Psoas muscle (tissue), 8 donors: ENCODE results near the gene CLCN4. TPM values are rescaled to one million over a fixed set of nuclear protein-coding genes. Genes with fewer than 3 reads are reported as not detected.

Experiments
- ATAC-seq, 4 donors: fragments of 200-7000 bp; cut with Tn5 transposase; one replicate each; pipeline ENCODE4 v1.9.1; 2020; ENCODE audit warnings: moderate library complexity in 3 of 4, mild to moderate bottlenecking in 2 of 4
- DNase-seq, 2 donors: peaks; one replicate each; pipeline ENCODE4 v3.0.0-alpha.2; 2020
- H3K27ac ChIP-seq: fragments of 200-600 bp; one replicate; pipeline ENCODE4 v1.8.0; 2022
- H3K27me3 ChIP-seq, 3 donors: fragments of 200-600 bp in 1 of 3; one replicate each; pipeline versions ENCODE4 v1.6.1 to v1.8.0; 2013 to 2022; ENCODE audit warnings: low read length in 2 of 3, mild to moderate bottlenecking in 2 of 3, moderate library complexity in 1 of 3; ENCODE audit not compliant: insufficient read depth in 3 of 3
- H3K36me3 ChIP-seq, 2 donors: fragments of 200-600 bp in 1 of 2; one replicate each; pipeline versions ENCODE4 v1.6.1 to v1.8.0; 2013 to 2022; ENCODE audit warnings: low read depth in 1 of 2, mild to moderate bottlenecking in 1 of 2, moderate library complexity in 1 of 2; ENCODE audit not compliant: insufficient read depth in 1 of 2
- H3K4me1 ChIP-seq: fragments of 200-600 bp; one replicate; pipeline ENCODE4 v1.8.0; 2022
- H3K4me3 ChIP-seq: fragments of 200-600 bp; one replicate; pipeline ENCODE4 v1.8.0; 2022; ENCODE audit warnings: mild to moderate bottlenecking
- H3K9me3 ChIP-seq: fragments of 200-600 bp; one replicate; pipeline ENCODE4 v1.8.0; 2022
- CTCF ChIP-seq: fragments of 200-600 bp; IDR thresholded peaks from one replicate; pipeline ENCODE4 v1.8.0; 2022; ENCODE audit warnings: antibody characterized with exemption
- WGBS, 3 donors: extraction: QIAGEN DNeasy Blood & Tissue Kit; methylation state at CpG; one replicate each; pipeline versions ENCODE4 v1.1.6 to v1.1.7; 2013; 5-methylcytosine and 5-hydroxymethylcytosine counted together
- intact Hi-C, 2 donors: fragments of 100-400 bp; cut with DNase I; formaldehyde crosslinking; loops; one replicate each; pipeline versions ENCODE4 v1.11.0 to v1.14.2; 2022
- polyA plus RNA-seq, 3 donors: library from polyadenylated mRNA; stranded (reverse); fragments of 200-250 nt; gene quantifications; one replicate each; pipeline ENCODE4 v1.2.3, GENCODE V29; 2013
- total RNA-seq, 4 donors: library from RNA; stranded (reverse); fragmentation: NEBNext Ultra II Directional in 2 of 4; extraction: Animal tissue kit (Norgen Biotek cat#: 25700) in 2 of 4; gene quantifications; one replicate each; pipeline versions ENCODE4 v1.2.1 to v1.2.4, GENCODE V29; 2021 to 2023
- donor health status: healthy with polysubstance abuse.
- donor health status: DM: no; HTN: no; CAD: no; lungs with moderate emphysema.
- donor health status: Bipolar disorder and iron deficiency.
- donor health status: healthy.
- donor health status: DM: yes; HTN: yes; CAD: no.
- donor health status: DM: no; HTN: no; CAD: no.
- donor health status: DM: no; HTN: no; CAD: no.
- donor health status: DM: yes; HTN: yes; CAD: no.

Gene CLCN4
- total and polyA plus RNA-seq, 7 donors, result 4.1 to 75.9 (median 53.8) TPM

DNA sequence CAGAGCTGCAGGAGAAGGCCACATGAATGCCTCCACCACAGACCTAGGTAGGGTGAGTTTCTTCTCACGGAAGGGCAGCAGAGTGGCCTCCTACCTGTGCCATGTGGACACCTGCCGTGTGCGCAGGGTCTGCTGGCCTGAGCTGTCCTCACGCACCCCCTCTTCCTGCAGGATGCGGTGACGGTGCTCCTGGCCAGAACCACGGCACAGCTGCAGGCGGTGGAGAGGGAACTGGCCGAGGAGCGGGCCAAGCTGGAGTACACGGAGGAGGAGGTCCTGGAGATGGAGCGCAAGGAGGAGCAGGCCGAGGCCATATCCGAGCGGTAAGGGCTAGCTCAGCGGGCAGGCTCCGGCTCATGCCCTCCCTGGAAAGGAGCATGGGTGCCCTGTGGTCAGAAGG, 28.4 kb upstream of the CLCN4 start:
- DNase-seq, result no peak
- Histone ChIP-seq H3K4me3 (no peak overlapping the region), H3K27ac (no peak overlapping the region), H3K9me3 (no peaks in the 10 kb centered on the region), H3K4me1 (no peaks in the 10 kb centered on the region), H3K27me3 (no peaks in the 10 kb centered on the region), H3K36me3 (peaks cover 0 to 10% of the 10 kb centered on the region in 2 donors)
- intact Hi-C loops, result no loop called here
- no peak for TF ChIP-seq CTCF
- 83 to 91% (median 87%) methylated on average over 9 to 17 of the region's 17 CpGs for WGBS, 3 donors
- ATAC-seq, result peak in 1 of 4 donors; percentile 26

DNA sequence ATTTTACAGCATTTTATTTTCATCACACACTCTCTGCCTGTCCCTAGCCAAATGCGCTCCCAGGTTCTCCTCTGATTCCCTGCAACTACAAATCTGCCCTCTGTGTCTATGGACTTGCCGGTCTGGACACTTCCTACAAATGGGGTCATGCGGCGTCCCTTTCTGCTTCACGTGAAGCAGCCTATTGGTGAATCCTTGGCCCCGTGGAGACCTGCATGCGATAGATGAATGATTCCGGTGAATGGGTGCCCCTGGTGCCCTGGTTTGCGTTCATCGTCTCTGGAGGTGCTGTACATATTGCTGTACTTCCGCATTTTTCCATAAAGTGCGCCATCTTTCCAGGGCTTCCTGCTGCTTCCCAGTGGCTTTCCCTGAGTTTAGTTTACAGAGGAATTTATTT, 27.5 kb upstream of the CLCN4 start:
- H3K27me3 ChIP-seq, result no peaks in the 10 kb centered on the region
- no peaks in the 10 kb centered on the region for H3K9me3 ChIP-seq
- no peak overlapping the region for H3K27ac ChIP-seq
- no peak for TF ChIP-seq CTCF
- DNase-seq (no peak), ATAC-seq (no peak)
- H3K36me3 ChIP-seq, result peaks cover 0 to 9% of the 10 kb centered on the region in 2 donors
- no peak overlapping the region for H3K4me3 ChIP-seq
- 94 to 98% (median 96%) methylated on average over 12 of the region's 12 CpGs for WGBS, 3 donors
- intact Hi-C loops, result no loop called here
- H3K4me1 ChIP-seq, result no peaks in the 10 kb centered on the region

DNA sequence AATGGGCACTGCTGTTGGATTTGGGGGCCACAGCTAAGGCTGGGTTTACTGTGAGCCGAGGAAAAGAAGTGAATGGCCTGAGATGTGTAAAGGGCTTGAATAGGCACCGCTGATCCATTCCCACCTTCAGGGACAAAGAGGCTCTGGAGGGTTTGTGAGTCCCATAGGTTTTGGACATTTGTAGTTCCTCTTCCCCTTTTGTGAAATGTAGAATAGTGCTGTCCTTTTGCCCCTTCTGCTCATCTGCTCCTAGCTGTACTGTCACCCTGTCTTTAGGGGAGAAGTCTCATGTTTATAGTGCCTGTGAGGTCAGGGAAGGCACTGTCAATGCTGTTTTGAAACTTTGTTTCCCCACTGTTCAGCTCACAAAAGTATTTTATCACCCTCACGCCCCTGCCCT, 26.4 kb upstream of the CLCN4 start:
- no peak for ATAC-seq
- no peak for DNase-seq
- intact Hi-C loops, result no loop called here
- Histone ChIP-seq H3K4me1 (no peaks in the 10 kb centered on the region), H3K4me3 (no peak overlapping the region), H3K27me3 (no peaks in the 10 kb centered on the region), H3K9me3 (no peaks in the 10 kb centered on the region), H3K27ac (no peak overlapping the region), H3K36me3 (peaks cover 0 to 6% of the 10 kb centered on the region in 2 donors)
- 66 to 94% (median 92%) methylated on average over 3 of the region's 3 CpGs for WGBS, 3 donors
- TF ChIP-seq CTCF, result no peak

GRCh38 chrX:10133980-10134676, 22.6 kb upstream of the CLCN4 start:
- no peak overlapping the region for H3K4me3 ChIP-seq
- H3K27me3 ChIP-seq, result no peaks in the 10 kb centered on the region
- peaks cover 0 to 5% of the 10 kb centered on the region in 2 donors for H3K36me3 ChIP-seq
- no peak for TF ChIP-seq CTCF
- DNase-seq (no peak), ATAC-seq (no peak)
- no peaks in the 10 kb centered on the region for H3K4me1 ChIP-seq
- intact Hi-C loops, result no loop called here
- H3K9me3 ChIP-seq, result no peaks in the 10 kb centered on the region
- 88 to 94% (median 90%) methylated on average over 19 to 20 of the region's 20 CpGs for WGBS, 3 donors
- H3K27ac ChIP-seq, result no peak overlapping the region

DNA sequence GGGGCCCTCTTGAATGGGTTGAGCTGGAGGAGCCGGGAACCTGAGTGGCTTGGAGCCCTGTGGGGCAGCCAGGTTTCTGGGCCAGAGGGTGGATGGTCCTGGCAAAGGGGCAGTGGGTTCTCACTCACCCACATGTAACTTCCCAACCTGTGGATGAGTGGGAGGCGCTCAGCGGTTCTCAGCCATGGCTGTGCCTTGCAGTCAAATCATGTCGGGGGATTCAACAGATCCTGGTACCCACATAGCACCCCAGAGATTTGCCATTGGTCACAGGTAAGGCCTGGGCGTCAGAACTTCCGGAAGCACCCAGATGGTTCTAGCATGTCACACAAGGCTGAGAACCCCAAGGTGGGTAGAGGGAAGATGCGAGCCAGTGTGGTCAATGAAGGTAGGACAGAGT, 21.9 kb upstream of the CLCN4 start:
- H3K36me3 ChIP-seq, result peaks cover 0 to 7% of the 10 kb centered on the region in 2 donors
- H3K4me3 ChIP-seq, result no peak overlapping the region
- H3K9me3 ChIP-seq, result no peaks in the 10 kb centered on the region
- no peak for ATAC-seq
- no peak for TF ChIP-seq CTCF
- H3K27ac ChIP-seq, result no peak overlapping the region
- H3K27me3 ChIP-seq, result no peaks in the 10 kb centered on the region
- 95 to 100% (median 99%) methylated on average over 5 to 7 of the region's 7 CpGs for WGBS, 3 donors
- no peaks in the 10 kb centered on the region for H3K4me1 ChIP-seq
- DNase-seq, result no peak
- intact Hi-C loops, result no loop called here
